ENCODE measurements around the gene NAA25.

NAA25 gene

DNA sequence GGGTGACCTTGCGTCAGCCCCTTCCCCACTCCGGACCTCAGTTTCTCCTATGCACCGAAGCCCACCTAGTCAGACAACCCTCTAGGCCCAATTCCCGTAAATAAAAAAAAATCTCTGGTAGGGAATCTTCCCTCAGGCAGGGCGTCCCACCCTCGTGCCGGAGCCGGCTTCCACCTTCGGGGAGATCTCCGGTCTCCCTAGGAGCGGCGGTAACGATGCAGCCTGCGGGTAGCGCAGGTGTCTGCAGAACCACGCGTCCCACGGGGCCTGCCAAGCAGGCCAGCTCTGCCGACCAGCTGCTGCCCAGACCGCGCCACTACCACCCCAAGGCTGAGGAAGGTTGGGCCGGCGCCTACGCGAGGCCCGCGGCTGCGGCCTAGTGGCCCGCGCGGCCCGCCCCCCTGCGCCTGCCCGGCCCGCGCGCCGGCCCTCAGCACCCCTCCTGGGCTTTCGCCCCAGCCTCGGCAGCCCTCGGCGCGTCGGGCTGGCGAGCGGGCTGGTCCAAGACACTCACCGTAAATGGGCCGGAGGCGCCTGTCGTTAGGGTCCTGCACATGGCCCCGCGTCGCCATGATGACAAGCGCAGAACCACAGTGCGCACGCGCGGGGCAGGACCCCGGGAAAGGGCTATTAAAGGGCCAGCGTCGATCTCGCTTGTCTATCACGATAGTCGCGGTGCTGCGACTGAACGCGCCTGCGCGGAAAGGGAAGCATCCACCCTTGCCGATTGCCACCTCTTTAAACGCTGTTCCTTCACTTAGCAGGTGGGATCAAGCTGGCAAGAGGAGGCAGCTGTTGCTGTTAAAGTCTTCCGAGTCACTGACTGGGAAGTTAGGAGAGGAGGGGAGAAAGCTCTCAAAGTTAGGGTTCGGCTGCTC lies at the start of gene NAA25:
TSS of gene NAA25 (minus strand) at position 582 of the 878 bp plus-strand sequence. CDS start at position 572, 10 bp downstream.
- DNase-seq, result peak; percentile 62

DNA sequence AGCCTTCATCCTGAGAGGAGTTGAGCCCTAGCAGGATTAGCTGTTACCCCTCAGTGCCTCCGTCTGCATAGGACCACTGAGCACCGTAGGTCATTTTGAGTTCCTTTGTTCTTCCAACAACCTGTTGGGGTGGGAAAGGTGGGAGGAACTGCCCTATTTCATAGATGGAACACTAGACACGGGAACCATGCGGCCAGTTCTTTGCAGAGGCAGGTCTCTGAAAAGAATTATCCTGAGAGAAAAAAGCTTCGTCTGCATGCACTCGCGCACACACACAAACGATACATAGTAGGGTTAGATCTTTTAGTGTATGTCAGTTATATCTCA lies 45.3 kb upstream of the NAA25 start:
- no peak for DNase-seq

DNA sequence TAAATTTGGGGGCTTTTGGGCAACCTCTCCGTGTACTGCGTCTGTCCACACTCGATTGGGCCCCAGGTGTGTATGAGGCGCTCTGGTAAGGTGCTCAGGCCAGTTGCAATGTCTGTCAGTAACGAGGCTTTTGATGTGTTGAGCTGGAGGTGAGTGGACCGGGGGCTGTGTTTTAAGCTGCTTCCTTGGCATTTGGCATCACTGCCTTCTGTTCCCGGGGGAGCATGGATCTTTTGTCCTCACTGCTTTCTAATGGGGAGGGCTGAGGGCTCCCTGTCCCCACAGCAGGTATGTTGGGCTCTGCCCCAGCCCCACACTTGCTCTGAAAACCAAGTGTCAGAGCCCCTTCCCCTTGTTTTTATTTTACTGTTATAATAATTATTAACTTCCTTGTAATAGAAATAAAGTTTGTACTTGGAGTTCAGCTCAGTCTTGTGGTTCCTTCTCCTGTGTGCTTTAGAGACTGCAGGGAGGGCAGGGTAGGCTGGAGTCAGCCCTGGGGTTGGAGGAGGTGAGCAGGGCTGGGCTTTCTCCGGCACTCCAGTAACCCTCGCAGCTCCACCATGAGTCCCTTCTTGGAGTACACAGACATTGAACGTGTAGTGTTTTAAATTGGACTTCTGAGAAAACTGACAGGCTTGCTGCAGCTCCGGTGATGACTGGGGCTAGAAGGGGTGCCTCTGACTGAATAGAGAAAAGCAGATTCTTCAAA lies 44.8 kb upstream of the NAA25 start:
- no peak for DNase-seq

DNA sequence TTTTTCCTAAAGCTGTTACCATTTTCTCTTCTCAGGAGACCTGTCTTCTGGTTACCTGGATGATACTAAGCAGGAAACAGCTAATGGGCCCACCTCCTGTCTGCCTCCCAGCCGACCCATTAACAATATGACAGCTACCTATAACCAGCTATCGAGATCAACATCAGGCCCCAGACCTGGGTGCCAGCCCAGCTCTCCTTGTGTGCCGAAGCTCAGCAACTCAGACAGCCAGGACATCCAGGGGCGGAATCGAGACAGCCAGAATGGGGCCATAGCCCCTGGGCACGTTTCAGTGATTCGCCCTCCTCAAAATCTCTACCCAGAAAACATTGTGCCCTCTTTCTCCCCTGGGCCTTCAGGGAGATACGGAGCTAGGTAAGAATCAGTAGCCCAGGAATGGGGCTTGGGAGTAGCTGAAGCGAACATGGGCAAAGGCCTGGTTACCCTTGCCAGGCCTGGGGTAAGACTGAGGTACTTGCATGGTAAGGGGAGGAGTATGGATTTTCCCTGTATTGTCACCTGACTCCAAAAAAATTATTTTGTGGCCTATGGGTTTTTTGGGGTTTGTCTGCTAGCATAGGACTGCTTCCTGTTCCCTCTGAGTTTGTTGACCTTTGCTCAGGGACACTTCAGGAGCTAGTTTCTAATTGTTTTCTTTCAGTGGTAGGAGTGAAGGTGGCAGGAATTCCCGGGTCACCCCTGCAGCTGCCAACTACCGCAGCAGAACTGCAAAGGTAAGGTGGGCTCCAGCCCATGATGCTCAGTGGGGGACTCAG lies 43.4 kb upstream of the NAA25 start:
- no peak for DNase-seq

DNA sequence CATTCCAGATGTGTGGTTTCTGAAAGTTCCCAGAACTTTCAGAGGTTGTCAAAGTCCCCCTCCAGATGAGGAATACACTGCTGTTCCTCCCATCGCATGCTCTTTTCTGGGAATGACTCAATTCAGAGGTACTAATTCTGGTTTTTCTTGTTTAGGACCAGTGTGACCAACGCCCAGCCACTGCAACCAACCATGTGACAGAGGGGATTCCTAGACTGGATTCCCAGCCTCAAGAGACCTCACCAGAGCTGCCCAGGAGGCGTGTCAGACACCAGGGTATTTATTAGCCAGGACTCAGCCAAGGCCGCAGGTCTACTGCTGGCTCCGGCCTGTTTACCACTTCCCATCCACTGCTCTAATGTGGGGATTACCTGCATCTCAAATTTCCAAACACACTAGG lies 41.0 kb upstream of the NAA25 start:
- no peak for DNase-seq

DNA sequence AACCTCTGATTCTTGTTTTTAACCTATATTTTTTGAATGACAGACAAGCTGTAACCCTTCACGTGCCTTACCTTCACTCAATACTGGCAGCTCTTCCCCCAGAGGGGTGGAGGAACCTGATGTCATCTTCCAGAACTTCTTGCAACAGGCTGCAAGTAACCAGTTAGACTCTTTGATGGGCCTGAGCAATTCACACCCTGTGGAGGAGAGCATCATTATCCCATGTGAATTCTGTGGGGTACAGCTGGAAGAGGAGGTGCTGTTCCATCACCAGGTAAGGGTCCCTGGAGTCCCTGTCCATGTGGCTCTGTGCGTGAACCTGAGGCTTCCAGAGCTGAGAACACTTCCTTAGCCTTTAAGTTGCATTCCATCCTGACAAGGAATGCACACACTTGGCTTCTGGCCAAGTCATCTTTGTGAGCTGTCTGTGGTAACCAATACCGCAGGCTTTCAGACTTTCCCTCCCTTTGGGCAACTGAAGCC lies 39.5 kb upstream of the NAA25 start:
- DNase-seq, result no peak

DNA sequence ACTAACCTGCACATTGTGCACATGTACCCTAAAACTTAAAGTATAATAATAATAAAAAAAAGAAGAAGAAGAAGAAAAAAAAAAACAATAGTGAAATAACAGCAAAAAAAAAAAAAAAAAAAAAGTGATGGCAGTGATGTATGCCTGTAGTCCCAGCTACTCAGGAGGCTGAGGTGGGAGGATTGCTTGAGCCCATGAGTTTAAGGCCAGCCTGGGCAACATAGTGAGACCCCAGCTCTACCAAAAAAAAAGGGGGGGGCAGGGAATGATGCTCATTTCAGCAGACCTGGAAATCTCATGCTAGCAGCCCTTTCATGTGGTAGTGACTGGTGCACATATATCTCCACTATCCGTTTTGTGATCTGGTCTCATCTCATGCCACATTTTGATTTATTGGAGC lies 37.5 kb upstream of the NAA25 start:
- DNase-seq, result no peak

DNA sequence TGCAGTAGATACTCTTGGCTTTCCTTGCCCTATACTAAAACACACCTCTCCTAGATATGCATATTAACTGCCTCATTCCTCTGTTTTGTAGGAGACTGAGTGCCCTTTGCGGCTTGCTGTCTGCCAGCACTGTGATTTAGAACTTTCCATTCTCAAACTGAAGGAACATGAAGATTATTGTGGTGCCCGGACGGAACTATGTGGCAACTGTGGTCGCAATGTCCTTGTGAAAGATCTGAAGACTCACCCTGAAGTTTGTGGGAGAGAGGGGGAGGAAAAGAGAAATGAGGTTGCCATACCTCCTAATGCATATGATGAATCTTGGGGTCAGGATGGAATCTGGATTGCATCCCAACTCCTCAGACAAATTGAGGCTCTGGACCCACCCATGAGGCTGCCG lies 32.1 kb upstream of the NAA25 start:
- no peak for DNase-seq

DNA sequence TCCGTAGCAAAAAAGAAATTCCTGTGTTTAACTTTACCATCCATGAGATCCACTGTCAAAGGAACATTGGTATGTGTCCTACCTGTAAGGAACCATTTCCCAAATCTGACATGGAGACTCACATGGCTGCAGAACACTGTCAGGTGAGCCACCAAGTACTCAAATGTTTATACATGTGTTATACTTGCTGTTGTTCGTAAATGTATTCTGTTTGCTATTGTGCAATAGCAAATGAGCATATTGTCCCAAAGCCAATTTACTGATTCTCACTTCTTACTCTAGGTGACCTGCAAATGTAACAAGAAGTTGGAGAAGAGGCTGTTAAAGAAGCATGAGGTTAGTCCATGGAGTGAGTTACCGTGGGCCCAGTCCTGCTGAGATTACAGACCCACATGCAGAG lies 26.1 kb upstream of the NAA25 start:
- no peak for DNase-seq

DNA sequence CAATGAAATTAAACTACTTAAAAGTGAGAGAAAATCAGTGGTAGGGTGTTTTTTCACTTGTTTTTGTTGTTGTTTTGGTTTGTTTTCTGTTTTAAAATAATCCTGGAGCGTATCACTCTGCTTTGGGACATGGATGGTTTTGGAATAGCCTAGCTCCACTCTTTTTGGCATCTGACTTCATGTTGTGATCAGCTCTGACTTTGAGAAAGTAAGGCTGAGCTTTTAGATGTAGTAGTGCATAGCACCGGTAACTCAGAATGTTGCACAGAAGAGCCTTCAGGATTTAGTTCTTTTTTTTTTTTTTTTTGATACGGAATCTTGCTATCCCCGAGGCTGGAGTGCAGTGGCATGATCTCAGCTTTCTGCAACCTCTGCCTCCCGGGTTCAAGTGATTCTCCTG lies 24.8 kb upstream of the NAA25 start:
- no peak for DNase-seq

DNA sequence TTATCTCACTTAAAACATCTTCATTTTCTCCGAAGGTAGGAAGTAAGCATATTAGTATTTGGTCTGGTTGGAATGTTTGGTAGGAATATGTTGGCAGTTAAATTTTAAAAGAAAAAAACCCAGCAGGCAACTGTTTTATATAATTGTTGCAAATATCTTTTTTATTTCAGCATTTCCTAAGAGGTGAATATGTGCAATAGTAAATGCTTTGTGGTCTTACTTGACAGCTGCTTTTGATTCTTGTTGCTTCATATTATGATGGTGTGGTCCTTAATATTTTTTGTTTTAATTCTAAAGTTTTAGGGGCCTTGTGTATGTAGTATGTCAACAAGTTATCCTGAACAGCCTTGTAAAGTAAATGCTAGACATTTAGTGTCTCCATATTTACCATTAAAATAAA lies 23.1 kb upstream of the NAA25 start:
- no peak for DNase-seq

DNA sequence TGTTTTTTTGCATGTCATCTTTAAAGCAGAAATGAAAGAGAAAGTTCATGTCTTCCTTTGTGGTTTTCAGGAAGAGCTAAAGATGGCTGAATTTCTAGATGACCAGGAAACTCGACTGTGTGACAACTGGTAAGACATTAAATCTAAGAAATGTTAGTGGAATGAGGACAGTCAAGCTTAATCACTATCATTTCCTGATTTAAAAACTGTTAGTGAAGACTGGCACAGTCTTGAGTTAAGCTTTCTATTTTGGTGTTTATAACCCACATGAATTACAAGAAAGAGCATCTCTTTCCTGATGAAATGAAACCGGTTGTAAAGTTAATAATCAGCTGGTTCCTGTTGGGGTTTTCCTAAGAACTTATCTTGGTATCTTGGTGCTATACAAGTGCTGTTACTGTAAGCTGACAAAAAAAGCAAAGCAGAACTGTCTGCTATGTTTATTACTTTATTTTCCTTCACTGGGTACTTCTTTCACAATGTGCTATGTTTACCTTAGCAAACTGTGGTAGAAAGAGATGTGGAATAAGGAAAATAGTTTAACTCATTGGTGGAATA lies 21.9 kb upstream of the NAA25 start:
- no peak for DNase-seq

DNA sequence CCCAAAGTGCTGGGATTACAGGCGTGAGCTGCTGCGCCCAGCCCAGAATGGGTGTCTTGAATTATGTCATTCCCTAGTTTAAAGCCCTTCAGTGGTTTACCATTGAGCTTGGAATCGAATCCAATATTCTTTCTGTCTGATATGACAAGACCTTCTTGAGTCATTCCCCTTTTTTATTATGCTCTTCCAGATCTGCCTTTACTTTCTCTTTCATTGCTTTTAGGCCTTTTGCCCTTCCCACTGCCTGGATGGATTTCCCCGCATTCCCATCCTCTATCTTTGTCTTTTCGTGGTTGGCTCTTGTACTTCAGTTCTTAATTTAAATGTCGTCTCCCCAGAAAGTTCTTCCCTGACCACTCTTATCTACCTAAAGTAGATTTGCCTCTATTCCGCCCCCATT lies 18.3 kb upstream of the NAA25 start:
- no peak for DNase-seq

DNA sequence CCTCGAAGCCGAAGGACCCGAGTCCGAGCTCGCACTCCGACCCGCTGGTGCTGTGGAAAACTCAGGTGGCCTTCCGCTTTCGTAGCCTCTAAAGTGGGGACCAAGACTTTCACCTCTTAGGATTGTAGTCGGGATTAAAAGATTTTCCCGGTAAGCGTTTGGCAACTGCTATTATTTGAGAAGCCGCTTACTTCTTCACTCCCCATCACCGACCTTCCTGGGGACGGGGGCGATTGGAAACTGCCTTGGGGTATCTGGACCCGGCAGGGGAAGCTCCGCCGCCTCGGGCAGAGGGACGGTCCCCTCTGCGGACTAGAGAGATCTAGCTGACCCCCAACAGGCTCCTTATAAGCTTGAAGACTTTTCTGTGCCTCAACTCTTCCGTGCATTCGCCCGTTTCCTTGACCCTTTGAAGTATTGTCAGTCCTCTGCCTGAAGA lies 17.4 kb upstream of the NAA25 start:
- DNase-seq, result no peak

DNA sequence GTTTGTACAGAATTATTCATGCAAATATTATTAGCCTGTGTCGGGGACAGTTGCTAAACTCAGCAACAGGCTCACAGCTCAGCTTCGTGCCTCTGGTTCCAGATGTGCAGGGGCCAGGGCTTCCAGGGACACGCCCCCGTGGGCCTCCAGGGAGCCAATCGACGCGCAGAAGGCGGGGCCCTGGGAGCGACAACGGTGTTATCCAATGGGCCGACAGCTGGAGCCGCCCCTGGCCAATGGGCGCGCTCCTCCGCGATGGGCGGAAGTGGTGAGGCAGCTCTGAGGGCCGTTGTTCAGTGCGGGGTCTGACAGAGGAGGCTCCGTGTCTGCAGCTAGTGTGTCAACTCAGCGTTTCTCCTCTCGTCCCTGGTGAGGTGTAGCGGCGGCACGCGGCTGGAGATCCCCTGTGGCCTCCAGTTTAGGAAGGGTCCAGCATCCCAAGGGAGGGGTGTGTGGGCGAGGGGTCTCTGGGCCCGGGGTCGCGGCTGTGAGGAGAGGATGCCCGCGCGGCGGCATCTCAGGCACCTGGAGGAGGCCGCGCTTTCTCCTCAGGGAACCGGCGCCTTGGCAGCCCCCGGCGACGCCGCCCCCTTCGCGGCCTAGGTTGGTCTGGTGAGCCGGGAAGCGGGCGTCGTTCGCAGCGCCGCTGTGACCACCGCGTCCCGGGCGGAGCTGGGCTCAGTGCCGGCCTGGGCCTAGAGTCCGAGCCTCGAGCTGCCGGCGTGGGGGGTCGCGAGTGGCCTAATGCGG lies 16.8 kb upstream of the NAA25 start, which contains the start of gene TRAFD1:
TSS of gene TRAFD1 (plus strand) at position 311 of the 750 bp plus-strand sequence. CDS start 4,963 bp downstream, outside the sequence.
- DNase-seq, result peak; percentile 76

DNA sequence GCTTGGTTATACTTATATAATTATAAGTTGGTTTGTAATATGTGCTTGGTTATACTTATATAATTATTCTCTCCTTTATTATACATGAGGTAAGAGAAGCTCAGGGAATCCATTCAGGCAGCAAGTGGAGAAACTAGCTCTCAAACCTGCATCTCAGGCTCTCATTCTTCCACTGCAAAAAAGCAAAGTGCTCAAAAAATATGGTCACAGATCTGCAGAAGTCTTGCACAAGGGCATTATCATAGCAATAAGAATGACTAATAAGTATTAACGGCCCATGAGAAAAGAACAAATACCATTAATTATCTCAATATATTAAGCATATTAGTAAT lies 16.3 kb upstream of the NAA25 start:
- no peak for DNase-seq

DNA sequence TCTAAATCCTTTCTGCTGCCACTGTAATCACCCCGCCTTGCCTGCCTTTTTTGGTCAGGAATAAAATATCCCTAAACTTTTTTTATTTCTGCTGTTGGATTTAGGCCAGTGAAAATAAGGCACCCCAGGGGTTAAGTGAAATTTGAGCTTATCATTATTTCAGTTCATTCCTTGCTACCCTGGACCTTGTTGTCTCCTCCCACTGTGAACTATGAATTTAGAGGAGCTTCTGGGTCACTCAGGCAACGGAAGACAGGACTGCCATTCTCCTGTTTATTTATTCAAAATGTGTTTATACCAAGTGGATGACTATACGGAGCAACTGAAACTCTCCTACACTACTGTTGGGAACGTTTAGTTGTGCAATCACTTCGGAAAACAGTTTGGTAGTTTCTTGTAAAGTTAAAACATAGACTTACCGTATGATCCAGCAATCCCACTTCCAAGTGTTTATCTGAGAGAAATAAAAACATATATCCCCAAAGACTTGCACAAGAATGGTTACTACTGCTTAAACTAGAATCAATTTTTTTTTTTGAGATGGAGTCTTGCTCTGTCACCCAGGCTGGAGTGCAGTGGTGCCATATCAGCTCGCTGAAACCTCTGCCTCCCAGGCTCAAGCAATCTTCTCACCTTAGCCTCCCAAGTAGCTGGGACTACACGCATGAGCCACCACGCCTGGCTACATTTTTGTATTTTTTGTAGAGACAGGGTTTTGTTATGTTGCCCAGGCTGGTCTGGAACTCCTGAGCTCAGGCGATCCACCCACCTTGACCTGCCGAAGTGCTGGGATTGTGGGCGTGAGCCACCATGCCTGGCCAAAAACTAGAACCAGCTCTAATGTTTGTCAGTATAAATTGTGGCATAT lies 14.5 kb upstream of the NAA25 start:
- DNase-seq, result peak; percentile 33

DNA sequence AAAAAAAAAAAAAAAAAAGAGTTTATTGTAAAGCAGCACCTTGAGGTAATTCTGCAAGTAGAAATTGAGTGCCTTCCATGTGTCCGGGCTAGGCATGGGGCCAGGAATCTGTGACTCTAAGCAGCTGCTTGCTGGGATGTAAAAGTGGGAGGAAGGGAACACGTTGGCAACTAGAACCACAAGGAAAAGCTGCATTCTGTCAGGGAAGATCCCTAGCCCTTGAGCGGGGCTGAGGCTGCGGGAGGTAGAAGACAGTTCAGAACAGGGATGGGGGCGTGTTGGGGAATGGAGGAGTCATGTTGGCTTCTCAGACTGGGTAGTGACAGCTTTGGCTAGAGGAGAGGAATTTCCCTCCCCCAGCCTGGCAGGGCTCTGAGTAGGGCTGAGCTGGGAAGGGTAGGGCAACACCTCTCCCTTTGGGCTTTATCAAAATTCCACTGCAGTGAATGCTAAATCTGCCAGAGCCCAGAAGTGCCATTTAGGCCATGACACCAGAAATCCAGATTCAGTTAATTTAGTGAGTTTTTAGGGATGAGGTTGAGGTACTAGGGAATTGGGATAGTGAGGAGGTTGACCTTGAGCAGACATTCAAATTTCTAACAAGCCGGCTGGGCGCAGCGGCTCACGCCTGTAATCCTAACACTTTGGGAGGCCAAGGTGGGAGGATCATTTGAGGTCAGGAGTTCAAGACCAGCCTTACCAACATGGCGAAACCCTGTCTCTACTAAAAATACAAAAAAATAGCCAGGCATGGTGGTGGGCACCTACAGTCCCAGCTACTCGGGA lies 13.4 kb upstream of the NAA25 start:
- DNase-seq, result peak; percentile 78

DNA sequence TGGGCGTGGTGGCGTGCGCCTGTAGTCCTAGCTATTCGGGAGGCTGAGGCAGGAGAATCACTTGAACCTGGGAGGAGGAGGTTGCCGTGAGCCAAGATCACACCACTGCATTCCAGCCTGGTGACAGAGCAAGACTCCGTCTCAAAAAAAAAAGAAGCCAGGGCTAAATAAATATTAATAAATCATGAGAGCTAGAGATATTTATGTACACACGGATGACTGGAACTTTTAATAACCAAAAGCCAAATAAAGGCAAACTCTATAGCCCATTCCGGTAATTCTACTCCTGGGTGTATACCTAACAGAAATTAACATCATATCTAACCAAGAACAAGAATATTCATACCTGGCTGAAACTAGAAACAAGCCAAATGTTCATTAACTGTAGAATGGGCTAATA lies 9.1 kb upstream of the NAA25 start:
- DNase-seq, result no peak

DNA sequence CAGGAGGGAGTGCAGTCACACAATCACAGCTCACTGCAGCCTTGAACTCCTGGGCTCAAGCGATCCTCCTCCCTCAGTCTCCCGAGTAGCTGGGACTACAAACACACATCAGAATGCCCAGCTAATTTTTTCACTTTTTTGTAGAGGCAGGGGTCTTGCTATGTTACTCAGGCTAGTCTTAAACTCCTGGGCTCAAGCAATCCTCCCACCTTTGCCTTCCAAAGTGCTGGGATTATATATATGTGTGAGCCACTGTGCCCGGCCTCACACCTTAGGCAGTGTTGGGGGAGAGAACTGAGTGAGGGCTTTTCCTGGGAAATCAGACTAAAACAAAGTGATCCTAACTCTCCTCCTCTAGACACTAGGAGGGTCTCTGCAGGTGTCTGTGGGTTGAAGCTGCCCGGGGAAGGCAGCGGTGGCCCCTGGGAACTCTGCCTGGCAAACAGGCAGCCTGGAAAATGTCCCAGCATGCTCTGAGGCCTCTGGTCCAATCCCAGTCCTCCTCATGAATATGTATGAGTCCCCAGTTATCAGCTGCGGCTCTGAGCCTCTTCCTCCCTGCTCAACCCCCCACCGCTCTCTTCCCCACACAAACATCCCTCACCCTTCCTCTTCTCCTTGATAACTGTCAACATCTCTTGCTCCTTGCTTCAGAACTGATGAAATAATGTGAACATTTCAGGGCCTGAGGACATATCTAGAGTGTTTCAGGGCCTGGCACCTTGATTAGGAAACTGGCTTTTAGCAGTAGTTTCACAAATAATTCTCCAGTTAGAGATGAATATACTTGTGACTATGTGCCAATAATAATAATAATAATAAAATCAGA lies 7.9 kb upstream of the NAA25 start:
- DNase-seq, result peak; percentile 57

Measured in DMS 273 treated with DMSO at 0.1 percent for 48 hours (cell line).